PC-3 (cell line): ENCODE measurements around the gene SCT. TPM values are rescaled to one million over a fixed set of nuclear protein-coding genes. Genes with fewer than 3 reads are reported as not detected.

Source experiments
- ATAC-seq: fragments of 200-7000 bp; cut with Tn5 transposase; 2 replicates; pipeline ENCODE4 v1.9.1; 2020; ENCODE audit warnings: mild to moderate bottlenecking, moderate library complexity
- BruUV-seq: library from RNA; stranded (reverse); fragments of 400-500 nt; replicated peaks from 2 replicates; lab custom pipeline; 2021; lab: Mats Ljungman, UMichigan
- CTCF ChIA-PET: fragments of 300-600 bp; sonication (Branson Sonifier 250); formaldehyde crosslinking; loops from one replicate; lab custom pipeline; 2022; ENCODE audit warnings: antibody characterized with exemption; lab: Charles Lee
- POLR2A ChIA-PET: fragments of 300-600 bp; sonication (Branson Sonifier 250); formaldehyde crosslinking; loops from one replicate; lab custom pipeline; 2022; ENCODE audit warnings: antibody characterized with exemption; ENCODE audit not compliant: unreplicated experiment; lab: Charles Lee
- DNase-seq: peaks from one replicate; pipeline ENCODE4 v3.0.0-alpha.2; 2015
- H2AFZ ChIP-seq: fragments of 300-600 bp; sonication (generic); 2 replicates; pipeline ENCODE4 v1.6.0; 2016; ENCODE audit warnings: antibody characterized with exemption, low read length
- H3F3A ChIP-seq: fragments of 300-600 bp; sonication (generic); one replicate; pipeline ENCODE4 v1.6.0; 2017; ENCODE audit warnings: antibody characterized with exemption, low read length, control low read depth, mild to moderate bottlenecking; ENCODE audit not compliant: unreplicated experiment
- H3K27ac ChIP-seq: fragments of 300-600 bp; sonication (generic); 2 replicates; pipeline ENCODE4 v1.5.1; 2016; ENCODE audit warnings: mild to moderate bottlenecking, low read length
- H3K27me3 ChIP-seq: fragments of 300-600 bp; sonication (generic); 2 replicates; pipeline ENCODE4 v1.6.1; 2016; ENCODE audit warnings: low read length, mixed read lengths
- H3K36me3 ChIP-seq: fragments of 300-600 bp; sonication (generic); 2 replicates; pipeline ENCODE4 v1.6.1; 2016; ENCODE audit warnings: low read depth, mixed run types, low read length, mixed read lengths
- H3K4me1 ChIP-seq: fragments of 300-600 bp; sonication (generic); 2 replicates; pipeline ENCODE4 v1.5.1; 2016; ENCODE audit warnings: low read length; ENCODE audit not compliant: insufficient read depth
- H3K4me2 ChIP-seq: fragments of 300-600 bp; sonication (generic); 2 replicates; pipeline ENCODE4 v1.6.0; 2016; ENCODE audit warnings: low read length
- H3K4me3 ChIP-seq: fragments of 300-600 bp; sonication (generic); 2 replicates; pipeline ENCODE4 v1.5.1; 2016; ENCODE audit warnings: mild to moderate bottlenecking, low read length, mixed read lengths
- H3K79me2 ChIP-seq: fragments of 300-600 bp; sonication (generic); 2 replicates; pipeline ENCODE4 v1.6.1; 2017; ENCODE audit warnings: low read length, mixed read lengths
- H3K9ac ChIP-seq: fragments of 300-600 bp; sonication (generic); 2 replicates; pipeline ENCODE4 v1.6.0; 2016; ENCODE audit warnings: mild to moderate bottlenecking, low read length
- H3K9me2 ChIP-seq: fragments of 300-600 bp; sonication (generic); replicated peaks from 2 replicates; pipeline ENCODE4 v1.6.1; 2016; ENCODE audit warnings: mixed run types, low read length, mixed read lengths
- H3K9me3 ChIP-seq: fragments of 300-600 bp; sonication (generic); 2 replicates; pipeline ENCODE4 v1.6.1; 2016; ENCODE audit warnings: low read length, mixed read lengths
- H4K20me1 ChIP-seq: fragments of 300-600 bp; sonication (generic); 2 replicates; pipeline ENCODE4 v1.6.1; 2016; ENCODE audit warnings: low read length, mixed read lengths
- CTCF ChIP-seq: fragments of 300-600 bp; sonication (generic); conservative IDR thresholded peaks from 2 replicates; pipeline ENCODE4 v1.5.1; 2017; ENCODE audit warnings: antibody characterized with exemption, low read depth, mild to moderate bottlenecking, low read length
- EZH2 ChIP-seq: fragments of 300-600 bp; sonication (generic); IDR thresholded peaks from one replicate; pipeline ENCODE4 v1.6.1; 2017; ENCODE audit warnings: antibody characterized with exemption, mild to moderate bottlenecking, low read length; ENCODE audit not compliant: unreplicated experiment
- EZH2phosphoT487 ChIP-seq: fragments of 300-600 bp; sonication (generic); IDR thresholded peaks from 2 replicates; pipeline ENCODE4 v1.6.1; 2018; ENCODE audit warnings: mild to moderate bottlenecking, antibody characterized with exemption, low read length, borderline replicate concordance
- intact Hi-C: fragments of 100-400 bp; cut with micrococcal nuclease; formaldehyde crosslinking; loops from 2 replicates; pipeline ENCODE4 v1.9.0; 2023
- total RNA-seq: library from RNA; depleted of rRNA; stranded (reverse); fragments of >200 nt; gene quantifications from 2 replicates; pipeline ENCODE4 v1.2.3, GENCODE V29; 2014

SCT gene
- total RNA-seq, 1 experiment from 2014 or later = not detected

GRCh38 chr11:638631-639331 is 11.8 kb upstream of the SCT start:
- no peak overlapping the region for H3K9ac ChIP-seq
- no peak for TF ChIP-seq EZH2phosphoT487
- TF ChIP-seq EZH2 = no peak
- no peak for TF ChIP-seq CTCF
- H3K9me2 ChIP-seq = no peaks in the 10 kb centered on the region
- H3K27ac ChIP-seq = no peak overlapping the region
- no peak overlapping the region for H3K4me3 ChIP-seq
- no peak for ATAC-seq
- no peaks in the 10 kb centered on the region for H3K36me3 ChIP-seq
- no peaks in the 10 kb centered on the region for H3K9me3 ChIP-seq
- CTCF ChIA-PET = no interaction called here
- BruUV-seq = no TSS peak
- H3K27me3 ChIP-seq = no peaks in the 10 kb centered on the region
- H3K4me1 ChIP-seq = no peaks in the 10 kb centered on the region
- H3F3A ChIP-seq = no peaks in the 10 kb centered on the region
- H4K20me1 ChIP-seq = no peaks in the 10 kb centered on the region
- DNase-seq = no peak
- H3K79me2 ChIP-seq = no peaks in the 10 kb centered on the region
- POLR2A ChIA-PET = no interaction called here
- no peak overlapping the region for H2AFZ ChIP-seq
- intact Hi-C loops = no loop called here
- no peak overlapping the region for H3K4me2 ChIP-seq

- Histone ChIP-seq H3K79me2 (no peaks in the 10 kb centered on the region), H3K27ac (no peak overlapping the region), H3K27me3 (no peaks in the 10 kb centered on the region), H3K4me2 (no peak overlapping the region), H2AFZ (no peak overlapping the region), H3K9me2 (no peaks in the 10 kb centered on the region), H3K4me1 (no peaks in the 10 kb centered on the region), H3K4me3 (no peak overlapping the region), H4K20me1 (no peaks in the 10 kb centered on the region), H3K36me3 (no peaks in the 10 kb centered on the region), H3K9ac (no peak overlapping the region), H3K9me3 (no peaks in the 10 kb centered on the region), H3F3A (no peaks in the 10 kb centered on the region)
- no TSS peak for BruUV-seq
- CTCF ChIA-PET = no interaction called here
- DNase-seq (no peak), ATAC-seq (no peak)
- intact Hi-C loops = no loop called here
- TF ChIP-seq EZH2phosphoT487 (no peak), CTCF (no peak), EZH2 (no peak)
- POLR2A ChIA-PET = no interaction called here
Observed at GRCh38 chr11:637593-638521, 10.9 kb upstream of the SCT start.

- ChIA-PET CTCF (no interaction called here), POLR2A (no interaction called here)
- Histone ChIP-seq H3K36me3 (no peaks in the 10 kb centered on the region), H3K9me2 (no peaks in the 10 kb centered on the region), H2AFZ (no peak overlapping the region), H3K4me2 (no peak overlapping the region), H3K27me3 (no peaks in the 10 kb centered on the region), H3K79me2 (no peaks in the 10 kb centered on the region), H3K27ac (no peak overlapping the region), H3K4me3 (no peak overlapping the region), H3F3A (no peaks in the 10 kb centered on the region), H3K9me3 (no peaks in the 10 kb centered on the region), H4K20me1 (no peaks in the 10 kb centered on the region), H3K4me1 (no peaks in the 10 kb centered on the region), H3K9ac (no peak overlapping the region)
- DNase-seq = no peak
- intact Hi-C loops = no loop called here
- no TSS peak for BruUV-seq
- TF ChIP-seq EZH2 (no peak), CTCF (no peak), EZH2phosphoT487 (no peak)
- ATAC-seq = no peak
Observed at GRCh38 chr11:637333-637592, 10.3 kb upstream of the SCT start.
